ENCODE results near the gene KCTD12.

KCTD12 gene

GRCh38 chr13:76836311-76836710 lies 49.9 kb downstream of the KCTD12 start:
- no peak for DNase-seq (ENCODE audit: low read depth)
- no peak for TF ChIP-seq CTCF (IDR thresholded peaks at IDR 0.05; ENCODE audit: low read length, missing control alignments)
- no peak overlapping the region for H3K4me3 ChIP-seq (replicated peaks; ENCODE audit: low read depth, low read length)

GRCh38 chr13:76833441-76833954 lies 52.7 kb downstream of the KCTD12 start:
- no peak for DNase-seq (ENCODE audit: low read depth)
- TF ChIP-seq CTCF (IDR thresholded peaks at IDR 0.05; ENCODE audit: low read length, missing control alignments): no peak
- H3K4me3 ChIP-seq (replicated peaks; ENCODE audit: low read depth, low read length): no peak overlapping the region

- DNase-seq (ENCODE audit: low read depth): no peak
- no peak for TF ChIP-seq CTCF (IDR thresholded peaks at IDR 0.05; ENCODE audit: low read length, missing control alignments)
- no peak overlapping the region for H3K4me3 ChIP-seq (replicated peaks; ENCODE audit: low read depth, low read length)
Observed at GRCh38 chr13:76832258-76832988, 53.8 kb downstream of the KCTD12 start.

GRCh38 chr13:76830805-76831204 lies 55.4 kb downstream of the KCTD12 start:
- DNase-seq (ENCODE audit: low read depth): no peak
- no peak for TF ChIP-seq CTCF (IDR thresholded peaks at IDR 0.05; ENCODE audit: low read length, missing control alignments)
- H3K4me3 ChIP-seq (replicated peaks; ENCODE audit: low read depth, low read length): no peak overlapping the region

Data from fibroblast of pulmonary artery (primary cell).